Measurements from ENCODE around the gene CACNA2D2.
A peak's percentile ranks its signal among the peaks of the same experiment; 100 is the strongest.

The CACNA2D2 gene

DNA sequence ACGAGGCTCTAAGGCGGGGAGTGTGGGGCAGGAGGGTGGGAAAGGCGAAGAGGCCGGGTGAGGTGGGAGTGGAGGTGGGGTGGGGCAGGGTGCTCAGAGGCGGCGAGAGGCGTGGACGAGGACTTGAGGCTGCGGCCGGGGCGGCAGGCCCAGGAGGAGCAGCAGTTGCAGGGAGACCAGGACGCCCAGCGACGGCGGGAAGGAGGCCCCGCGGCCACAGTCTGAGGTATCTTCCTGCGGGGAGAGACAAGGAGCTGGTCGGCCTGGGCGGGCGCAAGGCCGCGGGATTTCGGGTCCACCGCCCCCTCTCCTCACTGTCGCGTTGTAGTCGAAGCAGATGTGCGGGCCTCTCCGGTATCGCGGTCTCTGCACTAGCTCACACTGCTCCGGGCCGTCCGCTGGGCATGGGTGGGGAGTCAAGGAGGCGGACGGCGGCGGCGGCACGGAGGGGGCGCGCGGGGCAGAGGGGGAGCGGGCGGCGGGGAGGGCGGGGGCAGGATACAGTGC, 138.8 kb downstream of the CACNA2D2 start:
- Histone ChIP-seq H3K27ac (ENCODE audit: extremely low read depth, low read depth, low read length) (no peak overlapping the region), H3K9me3 (ENCODE audit: control insufficient read depth, insufficient read depth, low read depth, low read length) (no peaks in the 10 kb centered on the region), H3K4me1 (ENCODE audit: control insufficient read depth, insufficient read depth, low read length) (no peaks in the 10 kb centered on the region), H3K4me3 (ENCODE audit: low read depth, low read length) (no peak overlapping the region; the same call in 1 of the 2 replicates), H3K36me3 (ENCODE audit: control insufficient read depth in 2 of 2, insufficient read depth in 1 of 2, low read length in 2 of 2) (no peaks in the 10 kb centered on the region)
- TF ChIP-seq, protein P1, sequence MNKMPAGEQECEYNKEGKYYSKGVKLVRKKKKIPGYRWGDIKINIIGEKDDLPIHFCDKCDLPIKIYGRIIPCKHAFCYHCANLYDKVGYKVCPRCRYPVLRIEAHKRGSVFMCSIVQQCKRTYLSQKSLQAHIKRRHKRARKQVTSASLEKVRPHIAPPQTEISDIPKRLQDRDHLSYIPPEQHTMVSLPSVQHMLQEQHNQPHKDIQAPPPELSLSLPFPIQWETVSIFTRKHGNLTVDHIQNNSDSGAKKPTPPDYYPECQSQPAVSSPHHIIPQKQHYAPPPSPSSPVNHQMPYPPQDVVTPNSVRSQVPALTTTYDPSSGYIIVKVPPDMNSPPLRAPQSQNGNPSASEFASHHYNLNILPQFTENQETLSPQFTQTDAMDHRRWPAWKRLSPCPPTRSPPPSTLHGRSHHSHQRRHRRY (tag by site-specific recombination; IDR thresholded peaks at IDR 0.05), result no peak
- TF ChIP-seq ZNF433 (tag by site-specific recombination; IDR thresholded peaks at IDR 0.05; ENCODE audit: low read depth) (no peak), KLF1 (tag by site-specific recombination; IDR thresholded peaks at IDR 0.05) (peak; percentile 75), SP2 (tag by site-specific recombination; IDR thresholded peaks at IDR 0.05) (peak; percentile 17; the same call in 1 of the 2 replicates), ZNF423 (tag by site-specific recombination; IDR thresholded peaks at IDR 0.05) (no peak)
- TF ChIP-seq, protein P2, sequence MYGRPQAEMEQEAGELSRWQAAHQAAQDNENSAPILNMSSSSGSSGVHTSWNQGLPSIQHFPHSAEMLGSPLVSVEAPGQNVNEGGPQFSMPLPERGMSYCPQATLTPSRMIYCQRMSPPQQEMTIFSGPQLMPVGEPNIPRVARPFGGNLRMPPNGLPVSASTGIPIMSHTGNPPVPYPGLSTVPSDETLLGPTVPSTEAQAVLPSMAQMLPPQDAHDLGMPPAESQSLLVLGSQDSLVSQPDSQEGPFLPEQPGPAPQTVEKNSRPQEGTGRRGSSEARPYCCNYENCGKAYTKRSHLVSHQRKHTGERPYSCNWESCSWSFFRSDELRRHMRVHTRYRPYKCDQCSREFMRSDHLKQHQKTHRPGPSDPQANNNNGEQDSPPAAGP (tag by site-specific recombination; IDR thresholded peaks at IDR 0.05), result 0 out of 2 replicates have a peak, but pooled peaks have one; percentile 23
- ChIA-PET POLR2A (interaction anchor here (0.9 kb wide), 1 partner anchor 15 kb away, joined by 3 read pairs; the partner anchor contains the start of gene NPRL2), CTCF (interaction anchor here (0.6 to 1.4 kb wide), 2 partner anchors 17 to 1138 kb away, joined by 3 to 4 read pairs; no protein-coding TSS in a partner anchor)

DNA sequence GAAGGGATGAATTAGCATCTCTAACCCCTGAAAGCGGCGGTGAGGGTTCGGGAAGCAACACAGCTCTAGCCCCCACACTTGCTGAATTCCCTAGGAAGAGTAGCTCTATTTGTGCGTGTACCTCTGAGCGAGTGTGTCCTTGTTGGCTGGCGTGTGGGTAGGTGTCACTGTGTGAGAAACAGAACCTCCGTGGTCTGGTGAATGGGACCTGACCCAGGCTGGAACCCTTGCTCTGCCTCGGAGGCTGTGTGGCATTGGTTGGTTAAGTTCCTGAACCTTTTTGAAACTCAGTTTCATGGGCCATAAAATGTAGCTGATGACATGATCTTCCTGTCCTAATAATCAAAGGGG, 143.7 kb downstream of the CACNA2D2 start:
- H3K4me1 ChIP-seq (ENCODE audit: control insufficient read depth, insufficient read depth, low read length), result no peaks in the 10 kb centered on the region
- no peak for TF ChIP-seq ZNF324 (tag by site-specific recombination; IDR thresholded peaks at IDR 0.05)
- no peak for TF ChIP-seq ZNF292 (tag by site-specific recombination; IDR thresholded peaks at IDR 0.05; ENCODE audit: borderline replicate concordance, low read depth)
- TF ChIP-seq ZBTB48 (tag by site-specific recombination; IDR thresholded peaks at IDR 0.05), result 0 out of 2 replicates have a peak, but pooled peaks have one; percentile 19
- no peak for TF ChIP-seq ZSCAN30 (tag by site-specific recombination; IDR thresholded peaks at IDR 0.05)
- peak; percentile 5; the same call in 1 of the 2 replicates for TF ChIP-seq ZBTB17 (tag by site-specific recombination; IDR thresholded peaks at IDR 0.05)
- TF ChIP-seq, protein P3, sequence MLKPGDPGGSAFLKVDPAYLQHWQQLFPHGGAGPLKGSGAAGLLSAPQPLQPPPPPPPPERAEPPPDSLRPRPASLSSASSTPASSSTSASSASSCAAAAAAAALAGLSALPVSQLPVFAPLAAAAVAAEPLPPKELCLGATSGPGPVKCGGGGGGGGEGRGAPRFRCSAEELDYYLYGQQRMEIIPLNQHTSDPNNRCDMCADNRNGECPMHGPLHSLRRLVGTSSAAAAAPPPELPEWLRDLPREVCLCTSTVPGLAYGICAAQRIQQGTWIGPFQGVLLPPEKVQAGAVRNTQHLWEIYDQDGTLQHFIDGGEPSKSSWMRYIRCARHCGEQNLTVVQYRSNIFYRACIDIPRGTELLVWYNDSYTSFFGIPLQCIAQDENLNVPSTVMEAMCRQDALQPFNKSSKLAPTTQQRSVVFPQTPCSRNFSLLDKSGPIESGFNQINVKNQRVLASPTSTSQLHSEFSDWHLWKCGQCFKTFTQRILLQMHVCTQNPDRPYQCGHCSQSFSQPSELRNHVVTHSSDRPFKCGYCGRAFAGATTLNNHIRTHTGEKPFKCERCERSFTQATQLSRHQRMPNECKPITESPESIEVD (tag by site-specific recombination; IDR thresholded peaks at IDR 0.05), result no peak
- no peak for TF ChIP-seq MZF1 (tag by site-specific recombination; IDR thresholded peaks at IDR 0.05; ENCODE audit: borderline replicate concordance)
- TF ChIP-seq ZNF211 (tag by site-specific recombination; IDR thresholded peaks at IDR 0.05; ENCODE audit: low read depth), result no peak
- 0 out of 2 replicates have a peak, but pooled peaks have one; percentile 2 for TF ChIP-seq ZEB2 (tag by site-specific recombination; IDR thresholded peaks at IDR 0.05)
- no peak for TF ChIP-seq ZNF529 (tag by site-specific recombination; IDR thresholded peaks at IDR 0.05; ENCODE audit: insufficient replicate concordance)
- no peak for TF ChIP-seq ZNF776 (tag by site-specific recombination; IDR thresholded peaks at IDR 0.05; ENCODE audit: borderline replicate concordance)
- TF ChIP-seq, protein P4, sequence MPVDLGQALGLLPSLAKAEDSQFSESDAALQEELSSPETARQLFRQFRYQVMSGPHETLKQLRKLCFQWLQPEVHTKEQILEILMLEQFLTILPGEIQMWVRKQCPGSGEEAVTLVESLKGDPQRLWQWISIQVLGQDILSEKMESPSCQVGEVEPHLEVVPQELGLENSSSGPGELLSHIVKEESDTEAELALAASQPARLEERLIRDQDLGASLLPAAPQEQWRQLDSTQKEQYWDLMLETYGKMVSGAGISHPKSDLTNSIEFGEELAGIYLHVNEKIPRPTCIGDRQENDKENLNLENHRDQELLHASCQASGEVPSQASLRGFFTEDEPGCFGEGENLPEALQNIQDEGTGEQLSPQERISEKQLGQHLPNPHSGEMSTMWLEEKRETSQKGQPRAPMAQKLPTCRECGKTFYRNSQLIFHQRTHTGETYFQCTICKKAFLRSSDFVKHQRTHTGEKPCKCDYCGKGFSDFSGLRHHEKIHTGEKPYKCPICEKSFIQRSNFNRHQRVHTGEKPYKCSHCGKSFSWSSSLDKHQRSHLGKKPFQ (tag by site-specific recombination; IDR thresholded peaks at IDR 0.05), result no peak
- TF ChIP-seq HOXA7 (CRISPR knock-in tag; IDR thresholded peaks at IDR 0.05; ENCODE audit: borderline replicate concordance), result no peak
- no peak for TF ChIP-seq ZNF184 (tag by site-specific recombination; IDR thresholded peaks at IDR 0.05)
- TF ChIP-seq, protein P5, sequence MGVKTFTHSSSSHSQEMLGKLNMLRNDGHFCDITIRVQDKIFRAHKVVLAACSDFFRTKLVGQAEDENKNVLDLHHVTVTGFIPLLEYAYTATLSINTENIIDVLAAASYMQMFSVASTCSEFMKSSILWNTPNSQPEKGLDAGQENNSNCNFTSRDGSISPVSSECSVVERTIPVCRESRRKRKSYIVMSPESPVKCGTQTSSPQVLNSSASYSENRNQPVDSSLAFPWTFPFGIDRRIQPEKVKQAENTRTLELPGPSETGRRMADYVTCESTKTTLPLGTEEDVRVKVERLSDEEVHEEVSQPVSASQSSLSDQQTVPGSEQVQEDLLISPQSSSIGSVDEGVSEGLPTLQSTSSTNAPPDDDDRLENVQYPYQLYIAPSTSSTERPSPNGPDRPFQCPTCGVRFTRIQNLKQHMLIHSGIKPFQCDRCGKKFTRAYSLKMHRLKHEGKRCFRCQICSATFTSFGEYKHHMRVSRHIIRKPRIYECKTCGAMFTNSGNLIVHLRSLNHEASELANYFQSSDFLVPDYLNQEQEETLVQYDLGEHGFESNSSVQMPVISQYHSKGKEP (tag by site-specific recombination; IDR thresholded peaks at IDR 0.05), result no peak
- TF ChIP-seq ZFP3 (tag by site-specific recombination; IDR thresholded peaks at IDR 0.05; ENCODE audit: low read depth), result no peak
- TF ChIP-seq, protein P6, sequence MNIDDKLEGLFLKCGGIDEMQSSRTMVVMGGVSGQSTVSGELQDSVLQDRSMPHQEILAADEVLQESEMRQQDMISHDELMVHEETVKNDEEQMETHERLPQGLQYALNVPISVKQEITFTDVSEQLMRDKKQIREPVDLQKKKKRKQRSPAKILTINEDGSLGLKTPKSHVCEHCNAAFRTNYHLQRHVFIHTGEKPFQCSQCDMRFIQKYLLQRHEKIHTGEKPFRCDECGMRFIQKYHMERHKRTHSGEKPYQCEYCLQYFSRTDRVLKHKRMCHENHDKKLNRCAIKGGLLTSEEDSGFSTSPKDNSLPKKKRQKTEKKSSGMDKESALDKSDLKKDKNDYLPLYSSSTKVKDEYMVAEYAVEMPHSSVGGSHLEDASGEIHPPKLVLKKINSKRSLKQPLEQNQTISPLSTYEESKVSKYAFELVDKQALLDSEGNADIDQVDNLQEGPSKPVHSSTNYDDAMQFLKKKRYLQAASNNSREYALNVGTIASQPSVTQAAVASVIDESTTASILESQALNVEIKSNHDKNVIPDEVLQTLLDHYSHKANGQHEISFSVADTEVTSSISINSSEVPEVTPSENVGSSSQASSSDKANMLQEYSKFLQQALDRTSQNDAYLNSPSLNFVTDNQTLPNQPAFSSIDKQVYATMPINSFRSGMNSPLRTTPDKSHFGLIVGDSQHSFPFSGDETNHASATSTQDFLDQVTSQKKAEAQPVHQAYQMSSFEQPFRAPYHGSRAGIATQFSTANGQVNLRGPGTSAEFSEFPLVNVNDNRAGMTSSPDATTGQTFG (tag by site-specific recombination; IDR thresholded peaks at IDR 0.05; ENCODE audit: borderline replicate concordance), result no peak
- CTCF ChIA-PET, result interaction anchor here (0.6 to 0.8 kb wide), 2 partner anchors 135 to 195 kb away, joined by 3 read pairs; no protein-coding TSS in a partner anchor
- no peaks in the 10 kb centered on the region for H3K9me3 ChIP-seq (ENCODE audit: control insufficient read depth, insufficient read depth, low read depth, low read length)
- no peak overlapping the region for H3K27ac ChIP-seq (ENCODE audit: extremely low read depth, low read depth, low read length)
- POLR2A ChIA-PET, result interaction anchor here (1.0 to 1.4 kb wide), 2 partner anchors 22 to 31 kb away, joined by 4 read pairs; partner anchors contain the start of gene TUSC2
- peak overlapping the region; percentile 6 for H3K4me3 ChIP-seq (ENCODE audit: low read depth, low read length)
- peaks cover 0 to 40% of the 10 kb centered on the region in 2 experiments; a peak in 1 of 3 replicates for H3K36me3 ChIP-seq (ENCODE audit: control insufficient read depth in 2 of 2, insufficient read depth in 1 of 2, low read length in 2 of 2)

Data from HEK293 (cell line).